Upper lobe of left lung (tissue), 6 donors: ENCODE data around the gene ATG4B. TPM values are rescaled to one million over a fixed set of nuclear protein-coding genes. Genes with fewer than 3 reads are reported as not detected.

Experiments
- ATAC-seq, 2 donors: fragments of 200-7000 bp; cut with Tn5 transposase; one replicate each; pipeline ENCODE4 v1.9.1; 2022; ENCODE audit warnings: mild to moderate bottlenecking in 2 of 2, moderate library complexity in 2 of 2; ENCODE audit not compliant: low FRiP score in 2 of 2
- DNase-seq, 2 donors: peaks; one replicate each; pipeline ENCODE4 v3.0.0-alpha.2; 2019 to 2020
- H3K27ac ChIP-seq, 4 donors: fragments of 200-600 bp; sonication (generic); one replicate each; pipeline ENCODE4 v1.5.1; 2016 to 2019
- H3K27me3 ChIP-seq, 4 donors: fragments of 200-600 bp; sonication (generic); one replicate each; pipeline ENCODE4 v1.5.1; 2017 to 2019
- H3K36me3 ChIP-seq, 4 donors: fragments of 200-600 bp; sonication (generic); one replicate each; pipeline ENCODE4 v1.5.1; 2016 to 2019
- H3K4me1 ChIP-seq, 4 donors: fragments of 200-600 bp; sonication (generic); one replicate each; pipeline ENCODE4 v1.5.1; 2018 to 2019
- H3K4me3 ChIP-seq, 4 donors: fragments of 200-600 bp; sonication (generic); one replicate each; pipeline ENCODE4 v1.5.1; 2017 to 2019; ENCODE audit warnings: mild to moderate bottlenecking in 2 of 4, moderate library complexity in 1 of 4
- H3K9me3 ChIP-seq, 4 donors: fragments of 200-600 bp; sonication (generic); one replicate each; pipeline ENCODE4 v1.5.1; 2018 to 2019
- CTCF ChIP-seq, 6 experiments: fragments of 450-650 bp in 4 of 6; fragments of 200-600 bp in 2 of 6; sonication (generic) in 2 of 6; IDR thresholded peaks; one replicate each; pipeline ENCODE4 v1.5.1; 2016 to 2019; ENCODE audit warnings: antibody characterized with exemption in 6 of 6
- EP300 ChIP-seq, 4 donors: sonication (generic); formaldehyde crosslinking; IDR thresholded peaks; one replicate each; pipeline ENCODE4 v1.5.1; 2017; ENCODE audit warnings: antibody characterized with exemption in 4 of 4, control low read depth in 2 of 4
- POLR2A ChIP-seq, 4 donors: fragments of 450-650 bp; IDR thresholded peaks; one replicate each; pipeline ENCODE4 v1.5.1; 2016 to 2017; ENCODE audit warnings: antibody characterized with exemption in 4 of 4, mild to moderate bottlenecking in 2 of 4
- POLR2AphosphoS5 ChIP-seq, 2 donors: sonication (generic); formaldehyde crosslinking; IDR thresholded peaks; one replicate each; pipeline ENCODE4 v1.5.1; 2017; ENCODE audit warnings: antibody characterized with exemption in 2 of 2
- WGBS, 2 donors: methylation state at CpG; one replicate each; pipeline ENCODE4 v1.1.5; 2017 to 2018; 5-methylcytosine and 5-hydroxymethylcytosine counted together
- total RNA-seq, 6 donors: library from RNA; depleted of rRNA in 4 of 6; stranded (reverse); fragments of >200 nt in 4 of 6; gene quantifications; one replicate each; pipeline versions ENCODE4 v1.1.0 to v1.2.1, GENCODE V29; 2016 to 2021
- donor health status: DM: no; HTN: no; CAD: no; lungs with moderate emphysema.
- donor health status: DM: no; HTN: yes; CAD: no; lungs with severe emphysema.

ATG4B gene
- total RNA-seq, 6 donors from 2014 or later, result 53.1 to 213 (median 68.1) TPM

DNA sequence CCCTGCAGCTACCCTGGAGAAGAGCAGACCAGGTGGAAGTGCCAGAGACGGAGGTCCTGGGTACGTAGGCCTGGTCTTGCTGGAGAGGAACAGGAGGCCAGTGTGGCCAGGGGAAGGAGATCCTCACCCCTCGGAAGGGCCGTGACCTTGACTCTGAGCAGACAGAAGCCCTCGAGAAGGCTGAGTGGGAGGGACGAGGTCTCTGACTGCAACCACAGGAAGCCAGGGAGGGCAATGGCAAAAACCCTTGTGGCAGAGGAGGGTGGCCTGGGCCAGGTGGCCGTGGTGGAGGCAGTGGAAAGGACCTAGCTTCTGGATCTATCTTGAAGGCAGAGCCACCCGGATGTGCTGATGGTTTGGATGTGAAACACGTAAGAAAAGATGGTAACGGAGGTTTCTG lies 28.6 kb upstream of the ATG4B start:
- TF ChIP-seq POLR2AphosphoS5 (IDR thresholded peaks at IDR 0.05) (no peak), POLR2A (IDR thresholded peaks at IDR 0.05) (no peak), CTCF (IDR thresholded peaks at IDR 0.05) (no peak), EP300 (IDR thresholded peaks at IDR 0.05) (no peak)
- ATAC-seq, result no peak
- no peaks in the 10 kb centered on the region for H3K9me3 ChIP-seq
- no peak overlapping the region for H3K27ac ChIP-seq
- WGBS, 2 donors, result 74 to 78% methylated on average over 10 of the region's 10 CpGs
- peaks cover 0 to 30% (median 14%) of the 10 kb centered on the region in 4 donors for H3K36me3 ChIP-seq
- H3K4me3 ChIP-seq, result no peak overlapping the region
- no peaks in the 10 kb centered on the region for H3K27me3 ChIP-seq
- H3K4me1 ChIP-seq, result peaks cover 12 to 25% (median 23%) of the 10 kb centered on the region in 4 donors
- no peak for DNase-seq

DNA sequence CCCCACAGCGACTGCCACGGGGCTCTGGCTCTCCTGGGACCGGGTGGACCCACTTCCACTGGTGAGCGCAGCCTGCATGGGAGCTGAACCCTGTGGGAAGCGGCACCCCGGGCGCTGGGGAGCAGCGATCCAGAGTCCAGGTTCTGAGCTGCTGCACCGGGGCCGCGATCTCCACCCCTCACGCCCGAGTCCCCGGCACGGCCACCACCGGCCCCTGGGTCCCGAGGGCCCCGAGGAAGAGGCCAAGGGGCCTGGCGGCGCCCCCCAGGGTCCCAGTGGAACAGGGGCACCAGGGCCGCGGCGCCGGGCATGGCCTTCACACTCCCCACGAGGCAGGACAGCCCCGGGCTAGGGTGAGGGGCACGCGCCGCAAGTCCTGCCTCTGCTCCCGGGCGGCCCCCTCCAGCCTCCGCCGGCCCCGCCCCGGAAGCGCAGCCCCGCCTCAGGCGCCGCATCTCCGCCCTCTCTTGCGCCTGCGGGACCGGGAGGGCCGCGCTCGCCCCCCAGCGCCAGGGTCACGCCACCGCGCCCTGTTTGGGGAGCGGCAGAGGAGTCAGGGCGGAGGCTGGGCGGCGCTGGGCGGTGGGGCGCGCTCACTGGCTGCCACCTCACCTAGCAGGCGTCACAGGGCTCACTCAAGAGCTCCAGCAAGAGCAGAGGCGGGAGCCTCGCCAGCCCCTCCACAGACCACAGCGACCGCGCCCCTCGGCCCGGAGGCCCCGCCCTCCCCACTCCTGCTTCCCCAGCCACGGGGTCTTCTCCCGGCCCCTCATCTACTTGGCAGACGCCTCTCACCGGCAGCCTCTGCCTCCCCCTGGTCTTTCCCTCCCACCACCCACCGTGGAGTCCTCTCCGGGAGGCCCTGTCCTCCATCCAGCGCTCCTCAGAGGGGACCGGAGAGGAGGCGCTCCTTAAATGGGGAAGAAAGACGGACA lies 27.4 kb upstream of the ATG4B start:
- Histone ChIP-seq H3K4me1 (peaks cover 12 to 25% (median 23%) of the 10 kb centered on the region in 4 donors), H3K27ac (peak overlapping the region; percentile 75 to 87 (median 86)), H3K36me3 (peaks cover 0 to 20% (median 13%) of the 10 kb centered on the region in 4 donors), H3K27me3 (no peaks in the 10 kb centered on the region), H3K9me3 (no peaks in the 10 kb centered on the region), H3K4me3 (peak overlapping the region; percentile 52 to 69 (median 66))
- DNase-seq, result peak; percentile 95 to 98
- WGBS, 2 donors, result 9 to 24% methylated on average over 6 to 49 of the region's 76 CpGs
- peak; percentile 96 to 97 for ATAC-seq
- no peak for TF ChIP-seq EP300 (IDR thresholded peaks at IDR 0.05)
- TF ChIP-seq POLR2AphosphoS5 (IDR thresholded peaks at IDR 0.05), result peak; percentile 51
- peak; percentile 72 to 93 (median 85) for TF ChIP-seq CTCF (IDR thresholded peaks at IDR 0.05)
- peak in 1 of 4 donors; percentile 44 for TF ChIP-seq POLR2A (IDR thresholded peaks at IDR 0.05)

GRCh38 chr2:241611062-241611461 lies 26.4 kb upstream of the ATG4B start:
- Histone ChIP-seq H3K4me1 (peaks cover 12 to 34% (median 24%) of the 10 kb centered on the region in 4 donors), H3K27me3 (no peaks in the 10 kb centered on the region), H3K9me3 (no peaks in the 10 kb centered on the region), H3K4me3 (no peak overlapping the region), H3K27ac (peak overlapping the region; percentile 75 to 87 (median 86)), H3K36me3 (peaks cover 0 to 11% (median 4%) of the 10 kb centered on the region in 4 donors)
- DNase-seq (peak in 1 of 2 donors; percentile 54), ATAC-seq (no peak)
- 92 to 97% methylated on average over 8 to 13 of the region's 13 CpGs for WGBS, 2 donors
- TF ChIP-seq EP300 (IDR thresholded peaks at IDR 0.05) (no peak), CTCF (IDR thresholded peaks at IDR 0.05) (no peak), POLR2A (IDR thresholded peaks at IDR 0.05) (no peak), POLR2AphosphoS5 (IDR thresholded peaks at IDR 0.05) (no peak)

- peaks cover 0 to 5% (median 0%) of the 10 kb centered on the region in 4 donors for H3K36me3 ChIP-seq
- H3K27ac ChIP-seq, result peak overlapping the region; percentile 4 to 62 (median 18)
- TF ChIP-seq CTCF (IDR thresholded peaks at IDR 0.05) (no peak), EP300 (IDR thresholded peaks at IDR 0.05) (no peak), POLR2A (IDR thresholded peaks at IDR 0.05) (no peak), POLR2AphosphoS5 (IDR thresholded peaks at IDR 0.05) (no peak)
- no peaks in the 10 kb centered on the region for H3K9me3 ChIP-seq
- WGBS, 2 donors, result 76 to 84% methylated on average over 20 of the region's 20 CpGs
- no peaks in the 10 kb centered on the region for H3K27me3 ChIP-seq
- ATAC-seq (no peak), DNase-seq (no peak)
- H3K4me3 ChIP-seq, result no peak overlapping the region
- peaks cover 13 to 46% (median 27%) of the 10 kb centered on the region in 4 donors for H3K4me1 ChIP-seq
Measured at GRCh38 chr2:241612156-241613016, 25.1 kb upstream of the ATG4B start.
